Measurements from ENCODE around the gene TMTC1.

TMTC1 gene

GRCh38 chr12:29518407-29518806 is 265.3 kb downstream of the TMTC1 start:
- no peak for DNase-seq

DNA sequence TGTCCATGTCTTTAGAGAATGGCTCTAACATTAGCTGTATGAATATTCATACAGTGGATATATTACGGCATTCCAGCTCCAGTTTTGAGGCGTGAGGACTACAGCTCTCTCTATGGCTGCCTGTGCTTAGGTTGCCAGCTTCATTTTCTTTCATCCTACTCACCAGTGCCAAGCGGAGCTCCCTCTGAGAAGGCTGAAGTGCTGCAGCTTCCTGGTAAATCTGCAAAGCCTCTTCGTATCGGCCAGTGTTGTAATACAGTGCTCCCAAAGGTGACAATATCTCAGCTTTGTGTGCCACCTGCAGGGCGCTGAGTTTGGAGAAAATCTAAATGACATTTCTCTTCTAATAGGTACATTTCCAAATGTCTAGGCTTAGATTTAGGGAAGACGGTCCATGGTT is 266.5 kb downstream of the TMTC1 start:
- DNase-seq, result peak; percentile 15 to 26

DNA sequence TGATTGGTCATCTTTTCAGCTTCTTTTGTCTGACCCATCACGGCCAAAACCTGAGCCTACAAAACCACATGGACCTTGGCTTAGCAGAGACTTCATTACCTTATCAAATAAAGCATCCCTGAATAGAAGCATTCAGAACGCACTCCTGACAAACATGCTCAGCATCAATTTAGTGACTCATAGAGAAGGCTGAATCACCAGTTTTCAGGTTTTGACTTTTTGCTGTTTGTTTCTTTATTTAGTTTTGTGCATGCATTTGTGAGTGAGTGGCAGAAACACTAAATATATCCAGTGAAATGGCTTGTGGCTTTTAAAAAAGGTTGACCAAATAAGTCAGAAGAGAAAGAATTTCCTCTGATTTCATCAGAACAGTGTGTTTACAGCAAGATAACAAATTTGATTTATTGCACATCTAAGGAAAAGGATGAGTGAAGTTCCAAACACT is 267.3 kb downstream of the TMTC1 start:
- no peak for DNase-seq

GRCh38 chr12:29510591-29511185 is 273.1 kb downstream of the TMTC1 start:
- no peak for DNase-seq

DNA sequence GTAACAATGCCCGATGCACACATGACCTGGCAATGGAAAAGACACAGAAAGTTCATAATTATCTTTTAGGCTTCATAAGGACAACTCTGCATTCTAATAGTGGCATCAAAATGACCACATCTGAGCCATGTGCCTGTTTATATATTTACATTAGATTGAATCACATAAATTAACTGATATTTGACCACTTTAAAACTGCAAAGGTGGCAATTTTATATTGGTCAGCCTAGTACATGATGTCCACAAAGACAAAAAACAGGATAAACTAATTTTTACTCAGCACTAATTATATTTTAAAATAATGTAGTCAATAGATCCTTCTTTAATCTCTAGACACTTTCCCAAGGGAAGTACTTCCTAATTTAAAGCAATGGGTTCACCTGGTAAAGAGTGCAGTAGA is 274.2 kb downstream of the TMTC1 start:
- DNase-seq, result no peak

- no peak for DNase-seq
These were observed 274.8 kb downstream of the TMTC1 start for GRCh38 chr12:29508949-29509348.

DNA sequence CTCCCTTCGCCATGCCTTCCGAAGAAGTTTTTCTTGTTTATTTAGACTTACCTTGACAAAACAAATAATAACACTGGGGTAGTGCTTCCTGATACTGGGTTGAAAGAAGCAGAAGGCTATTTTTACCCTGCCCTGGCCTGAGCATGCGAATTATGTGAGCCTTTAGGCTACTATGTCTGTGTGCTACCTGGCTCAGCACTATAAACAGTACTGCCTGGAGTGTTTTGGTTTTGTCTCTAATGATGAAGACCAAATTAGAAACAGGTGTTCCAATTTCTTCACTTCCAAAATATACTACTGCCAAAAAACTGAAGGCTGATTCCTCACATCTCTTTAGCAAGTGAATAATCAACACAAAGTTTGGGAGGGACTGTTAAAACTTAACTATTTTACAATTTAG is 278.6 kb downstream of the TMTC1 start:
- no peak for DNase-seq

GRCh38 chr12:29503283-29503682 is 280.5 kb downstream of the TMTC1 start:
- DNase-seq, result no peak

DNA sequence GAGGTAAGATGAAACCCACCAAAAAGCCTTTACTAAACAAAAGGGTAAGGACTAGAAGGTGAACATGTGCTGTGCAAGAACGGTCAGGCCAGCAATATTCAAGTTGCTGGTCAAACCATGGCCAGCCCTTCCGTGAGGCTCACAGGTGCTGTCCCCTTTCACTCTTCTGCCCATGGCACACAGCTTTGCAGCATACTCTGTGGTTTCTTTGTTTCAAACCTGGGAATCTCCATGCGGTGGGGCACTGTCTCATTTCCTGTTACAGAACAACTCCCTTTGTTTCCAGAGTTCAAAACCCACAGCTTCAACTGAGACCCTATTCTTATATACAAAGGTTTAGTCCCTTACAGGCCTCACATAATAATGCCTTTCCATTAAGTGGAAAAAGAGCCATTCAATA is 284.5 kb downstream of the TMTC1 start:
- no peak for DNase-seq

DNA sequence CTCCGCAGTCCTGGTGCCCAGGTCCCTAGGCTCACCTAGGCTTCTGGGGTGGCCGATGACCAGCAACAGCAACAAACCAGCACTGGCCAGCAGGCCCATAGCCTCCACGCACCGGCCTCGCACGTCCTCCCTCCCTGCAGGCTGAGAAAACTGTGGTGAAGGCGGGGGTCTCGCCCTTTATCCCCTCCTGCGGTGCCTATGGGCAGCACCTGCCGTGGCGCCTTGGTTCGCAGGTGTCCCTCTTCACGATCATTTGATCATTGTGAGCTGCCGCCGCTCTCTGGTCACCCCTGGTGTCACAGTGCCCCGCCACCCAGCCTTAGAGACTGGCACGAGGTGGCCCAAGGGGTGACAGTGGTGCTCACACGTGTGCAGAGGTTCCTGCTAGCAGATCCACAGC is 286.2 kb downstream of the TMTC1 start, which contains the start of gene OVCH1:
Gene OVCH1 (minus strand): TSS at position 99 of the 400 bp plus-strand sequence. CDS start 0 bp downstream, at position 99.
- DNase-seq, result no peak

GRCh38 chr12:29492891-29493290 is 290.9 kb downstream of the TMTC1 start:
- DNase-seq, result no peak

DNA sequence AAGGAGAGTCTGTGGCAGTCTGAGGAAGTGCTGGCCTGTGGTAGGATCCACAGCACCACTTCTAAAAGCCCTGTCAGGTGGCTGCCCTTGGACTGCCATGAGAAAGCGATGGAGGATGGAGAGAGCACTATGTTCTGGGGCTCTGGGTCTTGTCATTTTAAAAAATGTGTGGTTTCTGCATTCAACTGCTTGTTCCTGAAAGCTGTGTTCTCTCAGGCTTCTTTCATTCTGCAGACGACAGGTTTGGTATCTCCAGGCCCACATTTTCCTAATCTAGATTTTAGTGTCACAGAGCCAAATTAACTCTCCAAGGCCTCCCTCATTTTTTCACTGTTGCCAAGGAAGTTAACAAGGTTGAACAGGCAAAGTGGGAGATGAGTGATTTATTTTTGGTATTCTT is 296.8 kb downstream of the TMTC1 start:
- no peak for DNase-seq

DNA sequence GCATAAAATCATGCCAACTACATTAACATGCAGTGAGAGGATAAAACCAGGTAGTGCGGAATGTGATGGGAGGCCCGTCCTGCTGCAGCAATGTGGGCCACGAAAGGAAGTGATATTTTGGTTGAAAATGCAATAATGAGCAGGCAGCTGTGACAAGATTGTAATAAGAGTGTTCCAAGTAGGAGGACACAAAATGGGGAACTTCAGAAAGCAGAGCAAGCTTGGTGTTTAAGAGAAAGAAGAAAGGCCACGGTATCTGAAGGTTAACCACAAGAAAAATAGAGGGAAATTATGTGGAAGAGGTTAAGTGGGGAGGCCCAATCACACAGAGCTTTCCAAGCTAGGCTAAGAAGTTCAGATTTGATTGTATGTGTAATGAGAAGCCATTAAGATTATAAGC is 320.5 kb downstream of the TMTC1 start:
- no peak for DNase-seq

- no peak for DNase-seq
These were observed 323.7 kb downstream of the TMTC1 start for GRCh38 chr12:29460082-29460481.

DNA sequence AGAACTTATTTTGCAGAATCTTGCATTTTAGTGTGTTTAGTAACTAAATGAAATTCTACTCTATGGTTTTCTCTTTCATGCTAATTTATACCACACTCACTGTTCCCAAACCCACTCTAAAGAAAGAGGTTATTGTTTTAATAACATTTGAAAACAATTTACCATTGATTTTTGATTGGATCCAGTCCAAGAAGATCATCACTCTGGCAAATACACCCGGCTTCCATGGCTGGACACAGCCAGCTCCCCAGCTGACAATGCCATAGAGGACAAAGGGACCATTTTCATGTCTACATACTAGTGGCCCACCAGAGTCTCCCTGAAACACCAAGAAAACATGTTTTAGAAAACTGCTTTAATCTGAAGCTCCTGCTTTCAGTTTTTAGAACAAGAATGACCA is 328.7 kb downstream of the TMTC1 start:
- DNase-seq, result no peak

DNA sequence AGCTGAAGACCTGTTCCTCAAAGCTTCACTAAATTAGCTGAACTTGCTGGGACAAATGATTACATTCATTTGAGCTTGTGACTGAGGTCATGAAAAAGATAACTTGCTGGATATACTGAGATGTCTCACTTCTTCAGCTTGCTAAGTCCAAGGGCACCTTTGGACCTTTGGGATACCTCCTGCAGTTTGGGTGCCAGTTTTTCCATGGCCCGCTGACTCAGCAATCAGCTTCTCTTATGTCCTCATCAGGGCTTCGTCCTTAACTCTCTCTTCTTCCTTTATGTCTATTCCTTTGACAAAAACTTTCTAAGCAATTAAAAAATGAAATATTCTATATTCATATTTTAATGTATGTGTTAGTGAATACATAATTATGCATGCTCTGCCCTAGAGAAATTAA is 331.9 kb downstream of the TMTC1 start:
- DNase-seq, result no peak
